ENCODE data around the gene CAMP.

DNA sequence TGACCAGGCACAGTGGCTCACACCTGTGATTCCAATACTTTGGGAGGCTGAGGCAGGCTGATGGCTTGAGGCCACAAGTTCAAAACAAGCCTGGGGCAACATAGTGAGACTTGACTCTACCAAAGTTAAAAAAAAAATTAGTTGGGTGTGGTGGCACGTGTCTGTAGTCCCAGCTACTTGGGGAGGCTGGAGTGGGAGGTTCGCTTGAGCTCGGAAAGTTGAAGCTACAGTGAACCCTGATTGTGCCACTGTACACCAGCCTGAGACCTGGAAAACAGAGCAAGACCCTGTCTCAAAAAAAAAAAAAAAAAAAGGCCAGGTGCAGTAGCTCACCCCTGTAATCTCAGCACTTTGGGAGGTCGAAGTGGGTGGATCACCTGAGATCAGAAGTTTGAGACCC, 38.2 kb upstream of the CAMP start:
- TF ChIP-seq CTCF (IDR thresholded peaks at IDR 0.05; ENCODE audit: insufficient read depth, low read length) (no peak), POLR2AphosphoS5 (IDR thresholded peaks at IDR 0.05; ENCODE audit: low read depth) (no peak)

All from HL-60 (cell line).